NB4 (cell line): ENCODE data around the gene DOCK9.

Experiments
- DNase-seq: peaks from one replicate; pipeline ENCODE4 v3.0.0; 2010; ENCODE audit warnings: low read depth
- H3K4me3 ChIP-seq: one replicate; pipeline ENCODE4 v1.5.1; 2011; ENCODE audit warnings: mild to moderate bottlenecking, low read depth, low read length, moderate library complexity
- CTCF ChIP-seq: IDR thresholded peaks from one replicate; pipeline ENCODE4 v1.5.1; 2012; ENCODE audit warnings: low read depth, low read length
- MAX ChIP-seq: IDR thresholded peaks from 2 replicates; pipeline ENCODE4 v1.6.1; 2011; ENCODE audit warnings: low read depth, low read length
- MYC ChIP-seq: IDR thresholded peaks from 2 replicates; pipeline ENCODE4 v1.6.1; 2011; ENCODE audit warnings: low read depth, low read length
- POLR2A ChIP-seq: IDR thresholded peaks from 2 replicates; pipeline ENCODE4 v1.6.1; 2011; ENCODE audit warnings: mild to moderate bottlenecking; ENCODE audit not compliant: insufficient read length; ENCODE audit errors: extremely low read depth

DOCK9 gene

GRCh38 chr13:98809345-98809777 lies 168.5 kb downstream of the DOCK9 start:
- TF ChIP-seq MAX, result no peak
- no peak for TF ChIP-seq CTCF
- no peak for TF ChIP-seq POLR2A
- TF ChIP-seq MYC, result no peak
- no peak overlapping the region for H3K4me3 ChIP-seq

GRCh38 chr13:98807774-98808173 lies 170.1 kb downstream of the DOCK9 start:
- no peak for DNase-seq
- TF ChIP-seq POLR2A, result no peak
- TF ChIP-seq MAX, result no peak
- no peak for TF ChIP-seq CTCF
- no peak for TF ChIP-seq MYC
- H3K4me3 ChIP-seq, result no peak overlapping the region

More at GRCh38 chr13:98809345-98809777, 168.5 kb downstream of the DOCK9 start:
- DNase-seq, result no peak

GRCh38 chr13:98804336-98804855 lies 173.5 kb downstream of the DOCK9 start:
- DNase-seq, result no peak
- TF ChIP-seq MYC (no peak), POLR2A (no peak), CTCF (no peak), MAX (no peak)
- no peak overlapping the region for H3K4me3 ChIP-seq

- DNase-seq, result no peak
- no peak overlapping the region for H3K4me3 ChIP-seq
- TF ChIP-seq CTCF (no peak), MYC (no peak), MAX (no peak), POLR2A (no peak)
Measured at GRCh38 chr13:98803921-98804320, 173.9 kb downstream of the DOCK9 start.

GRCh38 chr13:98803111-98803561 lies 174.7 kb downstream of the DOCK9 start:
- TF ChIP-seq MYC (no peak), MAX (no peak), POLR2A (no peak)
- DNase-seq, result no peak

GRCh38 chr13:98802559-98802958 lies 175.3 kb downstream of the DOCK9 start:
- no peak overlapping the region for H3K4me3 ChIP-seq
- no peak for TF ChIP-seq POLR2A
- TF ChIP-seq MAX, result no peak
- DNase-seq, result no peak

More at GRCh38 chr13:98803111-98803561, 174.7 kb downstream of the DOCK9 start:
- no peak overlapping the region for H3K4me3 ChIP-seq
